GM10266 (cell line): ENCODE data around the gene ADAMTS14.

Experiments used
- DNase-seq: peaks from one replicate; pipeline ENCODE4 v3.0.0; 2012; ENCODE audit errors: extremely low spot score
- CTCF ChIP-seq: IDR thresholded peaks from 2 replicates; pipeline ENCODE4 v1.5.1; 2012; ENCODE audit warnings: mild to moderate bottlenecking, low read depth; ENCODE audit not compliant: control insufficient read depth, insufficient read depth; ENCODE audit errors: missing control alignments

Gene ADAMTS14

GRCh38 chr10:70674560-70675495 lies 2.5 kb downstream of the ADAMTS14 start:
- DNase-seq, result no peak
- no peak for TF ChIP-seq CTCF

- no peak for TF ChIP-seq CTCF
- DNase-seq, result no peak
Observed at GRCh38 chr10:70675496-70676161, 3.3 kb downstream of the ADAMTS14 start.

- no peak for TF ChIP-seq CTCF
Observed at GRCh38 chr10:70676511-70676910, 4.2 kb downstream of the ADAMTS14 start.

GRCh38 chr10:70677016-70677415 lies 4.7 kb downstream of the ADAMTS14 start:
- TF ChIP-seq CTCF, result no peak
- no peak for DNase-seq

More at GRCh38 chr10:70676511-70676910, 4.2 kb downstream of the ADAMTS14 start:
- DNase-seq, result no peak

GRCh38 chr10:70677620-70678249 lies 5.4 kb downstream of the ADAMTS14 start:
- no peak for TF ChIP-seq CTCF
- DNase-seq, result no peak

- DNase-seq, result no peak
- TF ChIP-seq CTCF, result no peak
Observed at GRCh38 chr10:70678250-70678635, 5.9 kb downstream of the ADAMTS14 start.
